HepG2 (cell line): ENCODE data around the gene MIGA2. TPM values are rescaled to one million over a fixed set of nuclear protein-coding genes. Genes with fewer than 3 reads are reported as not detected.

Source experiments
- ATAC-seq: fragments of 200-7000 bp; cut with Tn5 transposase; 3 replicates; pipeline ENCODE4 v1.9.1; 2020; ENCODE audit warnings: mild to moderate bottlenecking, moderate library complexity
- BruUV-seq: library from RNA; stranded (reverse); fragments of 400-500 nt; replicated peaks from 2 replicates; lab custom pipeline; 2021; lab: Mats Ljungman, UMichigan
- CTCF ChIA-PET: fragments of 300-600 bp; formaldehyde crosslinking; extraction: SDS; loops from one replicate; lab custom pipeline; 2021; ENCODE audit warnings: low total read pairs, inconsistent platforms, low intra/inter-chr PET ratio; lab: Yijun Ruan, JAX
- POLR2A ChIA-PET: fragments of 350-600 bp; sonication (Branson Sonifier 250); formaldehyde crosslinking; loops from one replicate; lab custom pipeline; 2020; ENCODE audit warnings: antibody characterized with exemption, inconsistent platforms; lab: Yijun Ruan, JAX
- DNase-seq: peaks from one replicate; pipeline ENCODE4 v3.0.0-alpha.2; 2015; ENCODE audit warnings: low spot score
- FAIRE-seq: peaks from 3 replicates; lab custom pipeline; 2011; peaks lifted over from hg19 to GRCh38; lab: Jason Lieb, UNC
- H2AFZ ChIP-seq: one replicate; pipeline ENCODE4 v1.6.1; 2011; ENCODE audit warnings: low read length, inconsistent platforms
- H3K27ac ChIP-seq: fragments of 300-600 bp; 3 replicates; pipeline ENCODE4 v1.8.0; 2011; ENCODE audit warnings: mixed run types, mild to moderate bottlenecking, mixed read lengths, low read length, inconsistent platforms; ENCODE audit not compliant: insufficient read depth; ENCODE audit errors: extremely low read length
- H3K27me3 ChIP-seq, 2 experiments: fragments of 200-600 bp in 1 of 2; 2 replicates in 1 of 2; 3 replicates in 1 of 2; pipeline versions ENCODE4 v1.6.0 to v1.8.0; 2011; ENCODE audit warnings: low read length in 2 of 2, mild to moderate bottlenecking in 2 of 2, moderate library complexity in 2 of 2, inconsistent platforms in 1 of 2; ENCODE audit not compliant: insufficient read depth in 2 of 2, control insufficient read depth in 1 of 2
- H3K36me3 ChIP-seq, 2 experiments: fragments of 200-600 bp in 1 of 2; replicated peaks in 1 of 2; 2 replicates in 1 of 2; 3 replicates in 1 of 2; pipeline versions ENCODE4 v1.5.1 to v1.8.0; 2011; ENCODE audit warnings: low read length in 2 of 2, inconsistent platforms in 1 of 2; ENCODE audit not compliant: insufficient read depth in 2 of 2, control insufficient read depth in 1 of 2
- H3K4me1 ChIP-seq: 2 replicates; pipeline ENCODE4 v1.5.1; 2012; ENCODE audit warnings: low read length, inconsistent platforms; ENCODE audit not compliant: insufficient read depth
- H3K4me2 ChIP-seq: 2 replicates; pipeline ENCODE4 v1.6.0; 2011; ENCODE audit warnings: low read depth, low read length, inconsistent platforms
- H3K4me3 ChIP-seq, 3 experiments: fragments of 200-600 bp in 1 of 3; sonication (generic), shearing (Covaris generic) in 1 of 3; replicated peaks in 1 of 3; 2 replicates each; pipeline ENCODE4 v1.5.1; 2011 to 2016; ENCODE audit warnings: low read length in 3 of 3, inconsistent platforms in 2 of 3, low read depth in 2 of 3, mild to moderate bottlenecking in 2 of 3, control low read depth in 1 of 3, mixed read lengths in 1 of 3; ENCODE audit not compliant: insufficient read depth in 1 of 3
- H3K79me2 ChIP-seq: one replicate; pipeline ENCODE4 v1.6.1; 2011; ENCODE audit warnings: low read length, inconsistent platforms; ENCODE audit not compliant: insufficient read depth
- H3K9ac ChIP-seq: 2 replicates; pipeline ENCODE4 v1.6.0; 2011; ENCODE audit warnings: mild to moderate bottlenecking, low read depth, low read length, inconsistent platforms; ENCODE audit not compliant: insufficient read depth
- H3K9me3 ChIP-seq: 2 replicates; pipeline ENCODE4 v1.5.1; 2012; ENCODE audit warnings: mild to moderate bottlenecking, low read length
- H4K20me1 ChIP-seq: 2 replicates; pipeline ENCODE4 v1.6.0; 2011; ENCODE audit warnings: inconsistent platforms, mild to moderate bottlenecking, low read length, moderate library complexity; ENCODE audit not compliant: insufficient read depth
- HES4 ChIP-seq: sonication (generic); formaldehyde crosslinking; IDR thresholded peaks from 2 replicates; pipeline ENCODE4 v1.9.0; 2021; ENCODE audit warnings: mild to moderate bottlenecking, missing genetic modification reagents, borderline replicate concordance
- RBFOX2 ChIP-seq: fragments of 200-400 bp; formaldehyde crosslinking; IDR thresholded peaks from 2 replicates; pipeline ENCODE4 v1.6.1; 2017; ENCODE audit warnings: low read depth, mild to moderate bottlenecking, low read length
- WGBS: methylation state at CpG from one replicate; pipeline ENCODE4 v1.1.6; 2017; ENCODE audit warnings: low lambda C conversion rate; 5-methylcytosine and 5-hydroxymethylcytosine counted together
- in situ Hi-C: cut with HindIII; loops from 2 replicates; pipeline ENCODE4 v1.10.0; 2017; ENCODE audit warnings: low pct_unique_long_range_greater_than_20kb; ENCODE audit not compliant: extremely low pct_ligation_motif_present
- intact Hi-C: fragments of 100-400 bp; cut with micrococcal nuclease; formaldehyde crosslinking; loops from one replicate; pipeline ENCODE4 v1.10.0; 2022; ENCODE audit not compliant: unreplicated experiment
- polyA plus RNA-seq, 8 experiments: library from polyadenylated mRNA; depleted of rRNA in 3 of 8; stranded (reverse) in 7 of 8; unstranded in 1 of 8; fragments of >200 nt; fragmentation: Illumina TruSeq in 4 of 8; extraction: Trizol in 4 of 8; gene quantifications; 2 replicates each; pipeline versions ENCODE4 v1.2.1 to v1.2.3, GENCODE V29; 2011 to 2016; ENCODE audit warnings: low read depth in 4 of 8, missing spikeins in 1 of 8, mixed read lengths in 1 of 8; ENCODE audit not compliant: insufficient read depth in 1 of 8
- total RNA-seq, 5 experiments: library from RNA; depleted of rRNA; stranded (reverse); fragments of >200 nt; fragmentation: Illumina TruSeq; extraction: Trizol; gene quantifications; 2 replicates each; pipeline ENCODE4 v1.2.3, GENCODE V29; 2016; ENCODE audit warnings: low read depth in 1 of 5
- TF ChIP-seq, protein P1 (sequence below): sonication (generic); formaldehyde crosslinking; IDR thresholded peaks from 2 replicates; pipeline ENCODE4 v1.4.0; 2020; ENCODE audit warnings: missing genetic modification reagents

The MIGA2 gene
- total and polyA plus RNA-seq, 2 of the 13 experiments (the other 11 are each of a cell fraction or from before 2014, with no cell fraction given) = 10.8 to 17.1 TPM

DNA sequence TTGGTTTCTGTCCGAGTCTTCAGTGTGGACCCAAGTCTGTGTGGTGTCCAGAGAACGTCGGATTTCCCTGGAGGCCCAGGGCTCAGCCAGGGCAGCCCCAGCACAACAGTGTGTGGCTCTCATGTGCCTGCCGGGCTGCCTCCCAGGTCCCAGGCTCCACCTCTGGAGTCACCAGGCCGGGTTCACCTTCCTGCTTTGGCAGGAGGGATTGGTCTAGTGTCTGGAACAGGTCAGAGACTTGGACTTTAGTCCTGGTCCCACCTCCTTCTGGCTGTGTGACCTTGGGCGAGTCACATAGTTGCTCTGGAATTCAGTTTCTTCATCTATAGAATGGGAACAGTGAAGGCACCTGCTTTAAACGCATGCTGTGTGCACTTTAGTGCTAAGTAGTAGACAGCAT, 47.7 kb downstream of the MIGA2 start (continued):
- no peak for TF ChIP-seq HES4 (CRISPR knock-in tag)

DNA sequence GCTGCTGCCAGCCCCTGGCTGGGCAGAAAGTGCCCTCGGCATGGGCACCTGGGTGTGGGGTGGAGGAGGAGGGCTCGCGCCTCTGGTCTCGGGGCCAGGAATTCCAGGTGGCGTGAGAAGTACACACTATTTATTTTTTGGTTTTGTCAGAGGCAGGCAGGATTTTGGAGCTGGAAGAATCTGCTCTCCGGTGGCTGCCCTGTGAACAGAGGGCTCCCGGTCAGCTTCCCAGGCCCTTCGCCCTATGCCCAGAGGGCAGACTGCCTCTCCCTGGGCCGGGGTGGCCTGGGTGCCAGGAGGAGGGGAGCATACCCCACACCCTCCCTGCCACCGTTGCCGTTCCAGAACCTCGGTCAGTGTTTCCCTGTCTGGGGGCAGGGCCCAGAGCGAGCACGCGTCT, 52.8 kb downstream of the MIGA2 start:
- intact Hi-C loops = no loop called here
- DNase-seq = no peak
- Histone ChIP-seq H3K4me1 (peaks cover 5% of the 10 kb centered on the region), H3K27ac (no peak overlapping the region), H3K9ac (no peak overlapping the region), H3K4me3 (no peak overlapping the region), H2AFZ (no peak overlapping the region), H3K79me2 (no peaks in the 10 kb centered on the region), H3K9me3 (no peaks in the 10 kb centered on the region), H4K20me1 (no peaks in the 10 kb centered on the region), H3K4me2 (no peak overlapping the region), H3K36me3 (peaks cover 10 to 44% of the 10 kb centered on the region in 2 experiments), H3K27me3 (no peaks in the 10 kb centered on the region)
- no peak for ATAC-seq
- in situ Hi-C loops = no loop called here
- no peak for FAIRE-seq
- POLR2A ChIA-PET = no interaction called here
- TF ChIP-seq RBFOX2 = 0 out of 2 replicates have a peak, but pooled peaks have one; percentile 27
- TF ChIP-seq, protein P1, sequence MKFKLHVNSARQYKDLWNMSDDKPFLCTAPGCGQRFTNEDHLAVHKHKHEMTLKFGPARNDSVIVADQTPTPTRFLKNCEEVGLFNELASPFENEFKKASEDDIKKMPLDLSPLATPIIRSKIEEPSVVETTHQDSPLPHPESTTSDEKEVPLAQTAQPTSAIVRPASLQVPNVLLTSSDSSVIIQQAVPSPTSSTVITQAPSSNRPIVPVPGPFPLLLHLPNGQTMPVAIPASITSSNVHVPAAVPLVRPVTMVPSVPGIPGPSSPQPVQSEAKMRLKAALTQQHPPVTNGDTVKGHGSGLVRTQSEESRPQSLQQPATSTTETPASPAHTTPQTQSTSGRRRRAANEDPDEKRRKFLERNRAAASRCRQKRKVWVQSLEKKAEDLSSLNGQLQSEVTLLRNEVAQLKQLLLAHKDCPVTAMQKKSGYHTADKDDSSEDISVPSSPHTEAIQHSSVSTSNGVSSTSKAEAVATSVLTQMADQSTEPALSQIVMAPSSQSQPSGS (CRISPR knock-in tag) = no peak
- 98% methylated on average over 7 of the region's 15 CpGs for WGBS
- BruUV-seq = no TSS peak
- CTCF ChIA-PET = no interaction called here
